Measurements from ENCODE around the gene PFKL.
A peak's percentile ranks its signal among the peaks of the same experiment; 100 is the strongest.

Gene PFKL

GRCh38 chr21:44259082-44259705 lies 40.7 kb upstream of the PFKL start:
- Histone ChIP-seq H3K27me3 (ENCODE audit: insufficient read depth, poor library complexity, severe bottlenecking) (no peaks in the 10 kb centered on the region), H3K36me3 (ENCODE audit: low read depth) (no peaks in the 10 kb centered on the region), H3K4me1 (ENCODE audit: insufficient read depth, poor library complexity, severe bottlenecking) (no peaks in the 10 kb centered on the region), H3K4me3 (ENCODE audit: severe bottlenecking) (no peak overlapping the region), H3K9me3 (ENCODE audit: severe bottlenecking) (no peaks in the 10 kb centered on the region), H3K27ac (ENCODE audit: poor library complexity, severe bottlenecking) (no peak overlapping the region)
- TF ChIP-seq CTCF (IDR thresholded peaks at IDR 0.05; ENCODE audit: poor library complexity, severe bottlenecking), result no peak
- ATAC-seq (ENCODE audit: low read depth), result no peak
- no peak for DNase-seq (ENCODE audit: low spot score)

GRCh38 chr21:44260066-44260465 lies 39.8 kb upstream of the PFKL start:
- ATAC-seq (ENCODE audit: low read depth) (no peak), DNase-seq (ENCODE audit: low spot score) (no peak)
- no peaks in the 10 kb centered on the region for H3K4me1 ChIP-seq (ENCODE audit: insufficient read depth, poor library complexity, severe bottlenecking)
- no peak for TF ChIP-seq CTCF (IDR thresholded peaks at IDR 0.05; ENCODE audit: poor library complexity, severe bottlenecking)
- H3K9me3 ChIP-seq (ENCODE audit: severe bottlenecking), result no peaks in the 10 kb centered on the region
- H3K4me3 ChIP-seq (ENCODE audit: severe bottlenecking), result no peak overlapping the region
- no peaks in the 10 kb centered on the region for H3K27me3 ChIP-seq (ENCODE audit: insufficient read depth, poor library complexity, severe bottlenecking)
- no peak overlapping the region for H3K27ac ChIP-seq (ENCODE audit: poor library complexity, severe bottlenecking)
- H3K36me3 ChIP-seq (ENCODE audit: low read depth), result no peaks in the 10 kb centered on the region

GRCh38 chr21:44260791-44261631 lies 38.8 kb upstream of the PFKL start:
- no peaks in the 10 kb centered on the region for H3K4me1 ChIP-seq (ENCODE audit: insufficient read depth, poor library complexity, severe bottlenecking)
- H3K27me3 ChIP-seq (ENCODE audit: insufficient read depth, poor library complexity, severe bottlenecking), result no peaks in the 10 kb centered on the region
- H3K9me3 ChIP-seq (ENCODE audit: severe bottlenecking), result no peaks in the 10 kb centered on the region
- no peaks in the 10 kb centered on the region for H3K36me3 ChIP-seq (ENCODE audit: low read depth)
- H3K4me3 ChIP-seq (ENCODE audit: severe bottlenecking), result no peak overlapping the region
- DNase-seq (ENCODE audit: low spot score) (peak; percentile 64), ATAC-seq (ENCODE audit: low read depth) (no peak)
- no peak for TF ChIP-seq CTCF (IDR thresholded peaks at IDR 0.05; ENCODE audit: poor library complexity, severe bottlenecking)
- no peak overlapping the region for H3K27ac ChIP-seq (ENCODE audit: poor library complexity, severe bottlenecking)

DNA sequence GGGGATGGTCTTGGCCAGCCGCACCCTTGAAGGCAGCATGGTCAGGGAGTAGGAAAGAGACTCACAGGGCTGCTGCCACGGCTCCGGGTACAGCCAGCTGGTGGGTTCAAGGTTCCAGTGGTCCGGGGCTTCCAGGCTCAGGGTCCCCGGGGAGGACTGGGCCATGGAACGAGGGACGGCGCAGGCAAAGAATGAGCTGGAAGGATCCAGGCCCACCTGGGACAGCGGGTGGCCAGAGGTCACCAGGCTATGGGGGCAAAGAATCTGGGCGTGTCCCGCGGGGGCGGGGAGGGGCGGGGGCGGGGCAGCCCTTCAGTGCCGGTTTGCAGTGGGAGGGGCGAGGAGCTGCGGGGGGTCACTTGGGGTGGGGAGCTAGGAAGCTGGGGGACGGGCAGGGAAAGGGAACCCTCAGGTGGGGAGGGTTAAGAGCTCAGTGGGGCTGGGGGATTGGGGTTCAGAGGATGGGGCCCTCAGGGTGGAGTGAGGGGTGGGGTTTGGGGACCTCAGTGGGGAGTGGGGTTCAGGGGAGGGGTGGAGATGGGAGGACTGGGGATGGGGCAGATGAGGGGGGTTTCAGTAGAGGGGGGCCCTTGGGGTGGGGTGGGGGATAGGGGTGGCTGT lies 38.1 kb upstream of the PFKL start, which contains the start of gene DNMT3L:
DNMT3L (minus strand) TSS at position 223 of the 621 bp plus-strand sequence. CDS start 638 bp downstream, outside the sequence.
- H3K4me1 ChIP-seq (ENCODE audit: insufficient read depth, poor library complexity, severe bottlenecking), result no peaks in the 10 kb centered on the region
- no peak within 1 kb of the TSS for H3K4me3 ChIP-seq (ENCODE audit: severe bottlenecking)
- no peak for TF ChIP-seq CTCF (IDR thresholded peaks at IDR 0.05; ENCODE audit: poor library complexity, severe bottlenecking)
- ATAC-seq (ENCODE audit: low read depth) (no peak), DNase-seq (ENCODE audit: low spot score) (peak; percentile 39)
- no peaks in the 10 kb centered on the region for H3K27me3 ChIP-seq (ENCODE audit: insufficient read depth, poor library complexity, severe bottlenecking)
- no peaks in the 10 kb centered on the region for H3K36me3 ChIP-seq (ENCODE audit: low read depth)
- H3K27ac ChIP-seq (ENCODE audit: poor library complexity, severe bottlenecking), result no peak within 1 kb of the TSS
- H3K9me3 ChIP-seq (ENCODE audit: severe bottlenecking), result no peaks in the 10 kb centered on the region
